A549 (cell line): ENCODE data around the gene GPLD1. TPM values are rescaled to one million over a fixed set of nuclear protein-coding genes. Genes with fewer than 3 reads are reported as not detected.

Experiments
- ATAC-seq, 2 experiments: fragments of 200-7000 bp in 1 of 2; fragments of >200 bp in 1 of 2; cut with Nextera tagmentation in 1 of 2; cut with Tn5 transposase in 1 of 2; 3 replicates each; pipeline versions ENCODE4 v1.8.0 to v1.9.1; 2018 to 2020; ENCODE audit warnings: mild to moderate bottlenecking in 1 of 2, moderate library complexity in 1 of 2
- CTCF ChIA-PET: fragments of 300-600 bp; sonication (Branson Sonifier 250); formaldehyde crosslinking; extraction: SDS; loops from one replicate; lab custom pipeline; 2021; ENCODE audit warnings: antibody characterized with exemption, inconsistent platforms; lab: Yijun Ruan, JAX
- POLR2A ChIA-PET: fragments of 350-600 bp; formaldehyde crosslinking; extraction: SDS; loops from one replicate; lab custom pipeline; 2021; ENCODE audit warnings: antibody characterized with exemption, inconsistent platforms; lab: Yijun Ruan, JAX
- DNase-seq, 2 experiments: peaks; one replicate each; pipeline versions ENCODE4 v3.0.0 to v3.0.0-alpha.2; 2011 to 2016; ENCODE audit warnings: low read depth in 1 of 2, low spot score in 1 of 2
- FAIRE-seq: peaks from 2 replicates; lab custom pipeline; 2011; peaks lifted over from hg19 to GRCh38; lab: Jason Lieb, UNC
- H3K27ac ChIP-seq, 2 experiments: fragments of >200 bp; sonication (Bioruptor Twin); formaldehyde crosslinking; 3 replicates each; pipeline ENCODE4 v1.5.1; 2016 to 2017
- H3K4me1 ChIP-seq: fragments of >200 bp; sonication (Bioruptor Twin); formaldehyde crosslinking; 3 replicates; pipeline ENCODE4 v1.6.1; 2016
- H3K4me2 ChIP-seq: fragments of >200 bp; sonication (Bioruptor Twin); formaldehyde crosslinking; 3 replicates; pipeline ENCODE4 v1.6.1; 2016
- H3K4me3 ChIP-seq: fragments of >200 bp; sonication (Bioruptor Twin); formaldehyde crosslinking; 3 replicates; pipeline ENCODE4 v1.5.1; 2016
- H3K9me3 ChIP-seq: fragments of >200 bp; sonication (Bioruptor Twin); formaldehyde crosslinking; 3 replicates; pipeline ENCODE4 v1.6.1; 2016
- BHLHE40 ChIP-seq: IDR thresholded peaks from 2 replicates; pipeline ENCODE4 v1.6.1; 2012; ENCODE audit warnings: low read depth, low read length, inconsistent platforms
- CBX8 ChIP-seq: fragments of 200-600 bp; sonication (generic); IDR thresholded peaks from 2 replicates; pipeline ENCODE4 v1.6.1; 2016
- CHD2 ChIP-seq: fragments of 150-350 bp; IDR thresholded peaks from 2 replicates; pipeline ENCODE4 v1.6.1; 2014; ENCODE audit warnings: low read length; ENCODE audit not compliant: partially characterized antibody
- CHD4 ChIP-seq: fragments of 200-600 bp; sonication (generic); IDR thresholded peaks from 2 replicates; pipeline ENCODE4 v1.6.1; 2016; ENCODE audit warnings: antibody characterized with exemption, mild to moderate bottlenecking, borderline replicate concordance
- ESRRA ChIP-seq: fragments of 150-350 bp; IDR thresholded peaks from 2 replicates; pipeline ENCODE4 v1.6.1; 2014; ENCODE audit warnings: mild to moderate bottlenecking, low read length, borderline replicate concordance
- FOSL2 ChIP-seq, 2 experiments: fragments of 450-650 bp in 1 of 2; fragments of >200 bp in 1 of 2; sonication (Bioruptor Twin) in 1 of 2; formaldehyde crosslinking; IDR thresholded peaks; 2 replicates each; pipeline versions ENCODE4 v1.5.0 to v1.6.1; 2016 to 2020; ENCODE audit warnings: mild to moderate bottlenecking in 1 of 2, moderate library complexity in 1 of 2
- FOXS1 ChIP-seq: fragments of 250-450 bp; sonication (Bioruptor Pico); IDR thresholded peaks from 2 replicates; pipeline ENCODE4 v1.5.0; 2020; ENCODE audit warnings: mild to moderate bottlenecking, moderate library complexity
- HES2 ChIP-seq: fragments of >200 bp; sonication (Bioruptor Twin); formaldehyde crosslinking; IDR thresholded peaks from 2 replicates; pipeline ENCODE4 v1.6.1; 2016
- HEYL ChIP-seq: fragments of 250-450 bp; sonication (Bioruptor Pico); IDR thresholded peaks from 2 replicates; pipeline ENCODE4 v1.8.0; 2021; ENCODE audit warnings: mild to moderate bottlenecking, moderate library complexity
- HMGXB4 ChIP-seq: fragments of 250-450 bp; sonication (Bioruptor Pico); IDR thresholded peaks from 2 replicates; pipeline ENCODE4 v1.5.0; 2021; ENCODE audit warnings: mild to moderate bottlenecking, moderate library complexity, borderline replicate concordance
- HOXB13 ChIP-seq: fragments of 250-450 bp; sonication (Bioruptor Pico); IDR thresholded peaks from 2 replicates; pipeline ENCODE4 v1.5.0; 2020; ENCODE audit warnings: low read depth, mild to moderate bottlenecking, moderate library complexity
- MAZ ChIP-seq: fragments of 150-350 bp; IDR thresholded peaks from 2 replicates; pipeline ENCODE4 v1.6.1; 2014; ENCODE audit warnings: antibody characterized with exemption, low read depth, low read length, borderline replicate concordance
- NFE2L2 ChIP-seq: fragments of 150-350 bp; conservative IDR thresholded peaks from 2 replicates; pipeline ENCODE4 v1.6.1; 2014; ENCODE audit warnings: low read length
- NPAS2 ChIP-seq: fragments of 250-450 bp; sonication (Bioruptor Pico); IDR thresholded peaks from 2 replicates; pipeline ENCODE4 v1.8.0; 2022; ENCODE audit warnings: mild to moderate bottlenecking, moderate library complexity, borderline replicate concordance
- NR3C1 ChIP-seq: fragments of >200 bp; sonication (Bioruptor Twin); formaldehyde crosslinking; IDR thresholded peaks from 3 replicates; pipeline ENCODE4 v1.6.1; 2017
- POLR2A ChIP-seq: IDR thresholded peaks from 2 replicates; pipeline ENCODE4 v1.6.1; 2012; ENCODE audit warnings: mild to moderate bottlenecking, low read length
- RAD21 ChIP-seq, 2 experiments: fragments of >200 bp in 1 of 2; sonication (Bioruptor Twin) in 1 of 2; formaldehyde crosslinking in 1 of 2; IDR thresholded peaks in 1 of 2; conservative IDR thresholded peaks in 1 of 2; 2 replicates in 1 of 2; 3 replicates in 1 of 2; pipeline ENCODE4 v1.6.1; 2012 to 2018; ENCODE audit warnings: inconsistent platforms in 1 of 2
- RARB ChIP-seq: fragments of 250-450 bp; sonication (Bioruptor Pico); IDR thresholded peaks from 2 replicates; pipeline ENCODE4 v1.8.0; 2021; ENCODE audit warnings: mild to moderate bottlenecking, moderate library complexity
- SMC3 ChIP-seq: fragments of >200 bp; sonication (Bioruptor Twin); formaldehyde crosslinking; IDR thresholded peaks from 3 replicates; pipeline ENCODE4 v1.6.1; 2018; ENCODE audit warnings: inconsistent platforms
- TFCP2L1 ChIP-seq: fragments of 250-450 bp; sonication (Bioruptor Pico); IDR thresholded peaks from 2 replicates; pipeline ENCODE4 v1.5.0; 2021; ENCODE audit warnings: mild to moderate bottlenecking
- TP53 ChIP-seq: fragments of 250-450 bp; sonication (Bioruptor Pico); IDR thresholded peaks from 2 replicates; pipeline ENCODE4 v1.5.0; 2021; ENCODE audit warnings: mild to moderate bottlenecking, moderate library complexity
- ZC3H11A ChIP-seq: fragments of 450-650 bp; IDR thresholded peaks from 2 replicates; pipeline ENCODE4 v1.6.1; 2014; ENCODE audit warnings: antibody characterized with exemption, mild to moderate bottlenecking
- ZFP36 ChIP-seq: fragments of 450-650 bp; IDR thresholded peaks from 2 replicates; pipeline ENCODE4 v1.6.1; 2014; ENCODE audit warnings: borderline replicate concordance; ENCODE audit not compliant: partially characterized antibody
- ZNF302 ChIP-seq: fragments of 250-450 bp; sonication (Bioruptor Pico); IDR thresholded peaks from 2 replicates; pipeline ENCODE4 v1.9.0; 2021; ENCODE audit warnings: inconsistent platforms, mild to moderate bottlenecking, moderate library complexity
- WGBS: methylation state at CpG from one replicate; pipeline ENCODE4 v1.1.6; 2017; ENCODE audit errors: missing lambda C conversion rate; 5-methylcytosine and 5-hydroxymethylcytosine counted together
- polyA plus RNA-seq, 4 experiments: library from polyadenylated mRNA; depleted of rRNA in 3 of 4; stranded (reverse); fragments of >200 nt; fragmentation: RNase III in 1 of 4; extraction: RNeasy Plus Mini Kit Qiagen cat#74134 plus additional on column Dnase treatment in 1 of 4; gene quantifications; 2 replicates in 3 of 4; 3 replicates in 1 of 4; pipeline ENCODE4 v1.2.3, GENCODE V29; 2011 to 2017
- TF ChIP-seq, protein P1 (sequence below): fragments of >200 bp; sonication (Bioruptor Twin); formaldehyde crosslinking; IDR thresholded peaks from 3 replicates; pipeline ENCODE4 v1.6.1; 2016

Gene GPLD1
- polyA plus RNA-seq, 2 of the 4 experiments (the other 2 are of a cell fraction): 1.3 to 2.6 TPM

GRCh38 chr6:24382220-24382540 lies 107.2 kb downstream of the GPLD1 start:
- H3K4me2 ChIP-seq: peak overlapping the region; percentile 68
- ATAC-seq: no peak
- H3K4me1 ChIP-seq: peaks cover 24% of the 10 kb centered on the region; the same call in 2 of the 3 replicates
- FAIRE-seq: no peak
- no peak for TF ChIP-seq NFE2L2
- TF ChIP-seq FOSL2 (IDR thresholded peaks at IDR 0.05): no peak
- peak; percentile 55 for TF ChIP-seq FOSL2 (CRISPR knock-in tag; IDR thresholded peaks at IDR 0.05)
- TF ChIP-seq SMC3: no peak
- no peak for TF ChIP-seq HMGXB4 (CRISPR knock-in tag)
- POLR2A ChIA-PET: no interaction called here
- H3K4me3 ChIP-seq: peak overlapping the region; percentile 19; the same call in 2 of the 3 replicates
- WGBS: 11% methylated on average over 1 of the region's 1 CpG
- no peak for DNase-seq
- H3K9me3 ChIP-seq: no peaks in the 10 kb centered on the region
- peak overlapping the region; percentile 70 to 84 for H3K27ac ChIP-seq
- CTCF ChIA-PET: interaction anchor here (2.6 kb wide), 1 partner anchor 99 kb away, joined by 15 read pairs; no protein-coding TSS in a partner anchor

DNA sequence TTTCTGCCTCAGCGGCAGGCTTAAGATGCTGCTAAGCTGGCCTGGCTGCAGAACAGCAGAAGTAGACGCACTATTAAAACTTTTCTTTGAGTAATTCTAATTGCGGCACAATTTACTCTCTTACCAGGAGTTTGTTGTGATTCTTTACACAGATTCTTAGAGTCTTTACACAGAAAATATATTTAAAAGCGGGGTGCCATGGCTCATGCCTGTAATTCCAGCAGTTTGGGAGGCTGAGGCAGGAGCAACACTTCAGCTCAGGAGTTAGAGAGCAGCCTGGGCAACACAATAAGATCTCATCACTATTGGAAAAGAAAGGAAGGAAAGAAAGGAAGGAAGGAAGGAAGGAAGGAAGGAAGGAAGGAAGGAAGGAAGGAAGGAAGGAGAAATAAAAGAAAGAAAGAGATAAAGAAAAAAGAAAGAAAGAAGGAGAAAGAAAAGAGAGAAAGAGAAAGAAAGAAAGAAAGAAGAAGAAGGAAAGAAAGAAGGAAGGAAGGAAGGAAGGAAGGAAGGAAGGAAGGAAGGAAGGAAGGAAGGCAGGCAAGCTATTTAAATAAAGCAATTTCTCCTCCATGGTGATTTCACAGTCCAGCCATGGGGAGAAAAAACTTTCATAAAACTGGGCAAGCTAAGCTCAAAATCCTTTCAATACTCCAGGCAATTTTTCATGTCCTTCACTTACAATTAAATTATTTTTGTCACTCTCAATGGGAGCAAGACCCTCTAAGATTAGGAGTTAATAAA lies 107.7 kb downstream of the GPLD1 start:
- TF ChIP-seq RAD21 (conservative IDR thresholded peaks at IDR 0.05 in 1 of 2, IDR thresholded peaks at IDR 0.05 in 1 of 2) (no peak), ESRRA (no peak), HEYL (no peak), HES2 (no peak), POLR2A (no peak), CBX8 (no peak), ZC3H11A (no peak), MAZ (no peak), NR3C1 (no peak), FOXS1 (CRISPR knock-in tag) (no peak), TFCP2L1 (CRISPR knock-in tag) (no peak), RARB (CRISPR knock-in tag) (no peak), ZFP36 (no peak), ZNF302 (CRISPR knock-in tag) (no peak)
- TF ChIP-seq, protein P1, sequence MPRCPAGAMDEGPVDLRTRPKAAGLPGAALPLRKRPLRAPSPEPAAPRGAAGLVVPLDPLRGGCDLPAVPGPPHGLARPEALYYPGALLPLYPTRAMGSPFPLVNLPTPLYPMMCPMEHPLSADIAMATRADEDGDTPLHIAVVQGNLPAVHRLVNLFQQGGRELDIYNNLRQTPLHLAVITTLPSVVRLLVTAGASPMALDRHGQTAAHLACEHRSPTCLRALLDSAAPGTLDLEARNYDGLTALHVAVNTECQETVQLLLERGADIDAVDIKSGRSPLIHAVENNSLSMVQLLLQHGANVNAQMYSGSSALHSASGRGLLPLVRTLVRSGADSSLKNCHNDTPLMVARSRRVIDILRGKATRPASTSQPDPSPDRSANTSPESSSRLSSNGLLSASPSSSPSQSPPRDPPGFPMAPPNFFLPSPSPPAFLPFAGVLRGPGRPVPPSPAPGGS: no peak
- TF ChIP-seq, all 56 proteins: peak for 0
- ATAC-seq (no peak), DNase-seq (no peak), FAIRE-seq (no peak)
- peak overlapping the region; percentile 70 to 84 for H3K27ac ChIP-seq
- CTCF ChIA-PET: interaction anchor here (0.7 to 2.6 kb wide), 3 partner anchors 65 to 108 kb away, joined by 4 to 15 read pairs (median 7); no protein-coding TSS in a partner anchor
- H3K9me3 ChIP-seq: no peaks in the 10 kb centered on the region
- 93% methylated on average over 4 of the region's 4 CpGs for WGBS
- H3K4me1 ChIP-seq: peaks cover 24% of the 10 kb centered on the region; the same call in 2 of the 3 replicates
- peak overlapping the region; percentile 68 for H3K4me2 ChIP-seq
- peak overlapping the region; percentile 19; the same call in 1 of the 3 replicates for H3K4me3 ChIP-seq
- POLR2A ChIA-PET: no interaction called here

DNA sequence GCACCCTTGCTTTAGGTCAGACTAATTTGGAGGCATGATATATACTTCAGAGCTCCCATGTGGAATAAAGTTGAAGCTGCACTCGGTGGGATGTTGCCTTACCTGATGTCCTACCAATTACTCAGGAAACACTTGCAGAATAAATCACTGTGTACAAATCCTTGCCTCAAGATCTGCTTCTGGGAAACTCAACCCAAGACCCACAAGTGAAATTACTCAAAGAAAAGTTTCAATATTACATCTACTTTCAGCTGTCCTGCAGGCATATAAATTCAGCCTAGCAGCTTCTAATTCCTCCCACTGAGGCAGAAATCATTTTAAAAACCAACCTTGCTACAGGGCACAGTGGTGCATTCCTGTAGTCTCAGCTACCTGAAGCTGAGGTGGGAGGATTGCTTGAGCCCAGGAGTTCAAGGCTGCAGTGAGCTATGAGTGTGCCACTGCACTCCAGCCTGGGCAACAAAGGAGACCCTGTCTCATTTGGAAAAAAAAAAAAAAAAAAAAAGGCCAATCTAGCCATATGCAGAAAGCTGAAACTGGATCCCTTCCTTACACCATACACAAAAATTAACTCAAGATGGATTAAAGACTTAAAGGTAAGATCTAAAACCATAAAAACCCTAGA lies 110.8 kb downstream of the GPLD1 start:
- FAIRE-seq (no peak), DNase-seq (no peak), ATAC-seq (no peak)
- Histone ChIP-seq H3K9me3 (no peaks in the 10 kb centered on the region), H3K4me2 (no peak overlapping the region), H3K4me1 (peaks cover 15% of the 10 kb centered on the region; the same call in 2 of the 3 replicates), H3K27ac (no peak overlapping the region), H3K4me3 (no peak overlapping the region)
- ChIA-PET CTCF (interaction anchor here (5.0 kb wide), 1 partner anchor 96 kb away, joined by 20 read pairs; no protein-coding TSS in a partner anchor), POLR2A (no interaction called here)
- 56% methylated on average over 1 of the region's 1 CpG for WGBS
- TF ChIP-seq BHLHE40: no peak
- TF ChIP-seq CHD4: no peak
- TF ChIP-seq CHD2: no peak
- TF ChIP-seq NFE2L2: no peak
- TF ChIP-seq, protein P1: no peak
- no peak for TF ChIP-seq TP53 (CRISPR knock-in tag)
- TF ChIP-seq HOXB13 (CRISPR knock-in tag): no peak
- TF ChIP-seq SMC3: no peak
- TF ChIP-seq NPAS2 (CRISPR knock-in tag): no peak
